Psoas muscle (tissue), 8 donors: ENCODE results near the gene GNAQ. TPM values are rescaled to one million over a fixed set of nuclear protein-coding genes. Genes with fewer than 3 reads are reported as not detected.
"Not testable (repeated sequence)": the region's sequence is repeated elsewhere in the genome, so short reads cannot be mapped to it uniquely, and the experiment has no call there.

Source experiments
- ATAC-seq, 4 donors: fragments of 200-7000 bp; cut with Tn5 transposase; one replicate each; pipeline ENCODE4 v1.9.1; 2020; ENCODE audit warnings: moderate library complexity in 3 of 4, mild to moderate bottlenecking in 2 of 4
- DNase-seq, 2 donors: peaks; one replicate each; pipeline ENCODE4 v3.0.0-alpha.2; 2020
- H3K27ac ChIP-seq: fragments of 200-600 bp; one replicate; pipeline ENCODE4 v1.8.0; 2022
- H3K27me3 ChIP-seq, 3 donors: fragments of 200-600 bp in 1 of 3; one replicate each; pipeline versions ENCODE4 v1.6.1 to v1.8.0; 2013 to 2022; ENCODE audit warnings: low read length in 2 of 3, mild to moderate bottlenecking in 2 of 3, moderate library complexity in 1 of 3; ENCODE audit not compliant: insufficient read depth in 3 of 3
- H3K36me3 ChIP-seq, 2 donors: fragments of 200-600 bp in 1 of 2; one replicate each; pipeline versions ENCODE4 v1.6.1 to v1.8.0; 2013 to 2022; ENCODE audit warnings: low read depth in 1 of 2, mild to moderate bottlenecking in 1 of 2, moderate library complexity in 1 of 2; ENCODE audit not compliant: insufficient read depth in 1 of 2
- H3K4me1 ChIP-seq: fragments of 200-600 bp; one replicate; pipeline ENCODE4 v1.8.0; 2022
- H3K4me3 ChIP-seq: fragments of 200-600 bp; one replicate; pipeline ENCODE4 v1.8.0; 2022; ENCODE audit warnings: mild to moderate bottlenecking
- H3K9me3 ChIP-seq: fragments of 200-600 bp; one replicate; pipeline ENCODE4 v1.8.0; 2022
- CTCF ChIP-seq: fragments of 200-600 bp; IDR thresholded peaks from one replicate; pipeline ENCODE4 v1.8.0; 2022; ENCODE audit warnings: antibody characterized with exemption
- WGBS, 3 donors: extraction: QIAGEN DNeasy Blood & Tissue Kit; methylation state at CpG; one replicate each; pipeline versions ENCODE4 v1.1.6 to v1.1.7; 2013; 5-methylcytosine and 5-hydroxymethylcytosine counted together
- intact Hi-C, 2 donors: fragments of 100-400 bp; cut with DNase I; formaldehyde crosslinking; loops; one replicate each; pipeline versions ENCODE4 v1.11.0 to v1.14.2; 2022
- polyA plus RNA-seq, 3 donors: library from polyadenylated mRNA; stranded (reverse); fragments of 200-250 nt; gene quantifications; one replicate each; pipeline ENCODE4 v1.2.3, GENCODE V29; 2013
- total RNA-seq, 4 donors: library from RNA; stranded (reverse); fragmentation: NEBNext Ultra II Directional in 2 of 4; extraction: Animal tissue kit (Norgen Biotek cat#: 25700) in 2 of 4; gene quantifications; one replicate each; pipeline versions ENCODE4 v1.2.1 to v1.2.4, GENCODE V29; 2021 to 2023
- donor health status: healthy with polysubstance abuse.
- donor health status: DM: no; HTN: no; CAD: no; lungs with moderate emphysema.
- donor health status: Bipolar disorder and iron deficiency.
- donor health status: healthy.
- donor health status: DM: yes; HTN: yes; CAD: no.
- donor health status: DM: no; HTN: no; CAD: no.
- donor health status: DM: no; HTN: no; CAD: no.
- donor health status: DM: yes; HTN: yes; CAD: no.

Gene GNAQ
- total and polyA plus RNA-seq, 7 donors, result 8.3 to 26.6 (median 23.8) TPM

- no peaks in the 10 kb centered on the region for H3K4me1 ChIP-seq
- H3K27me3 ChIP-seq, result no peaks in the 10 kb centered on the region
- intact Hi-C loops, result no loop called here
- no peak overlapping the region for H3K27ac ChIP-seq
- 67 to 68% (median 67%) methylated on average over 2 of the region's 2 CpGs for WGBS, 3 donors
- H3K36me3 ChIP-seq, result no peaks in the 10 kb centered on the region
- no peak overlapping the region for H3K4me3 ChIP-seq
- no peak for TF ChIP-seq CTCF
- H3K9me3 ChIP-seq, result no peaks in the 10 kb centered on the region
- no peak for DNase-seq
- no peak for ATAC-seq
These were observed 38.9 kb upstream of the GNAQ start for GRCh38 chr9:78070521-78070920.

GRCh38 chr9:78064075-78064474 lies 32.5 kb upstream of the GNAQ start:
- intact Hi-C loops, result no loop called here
- Histone ChIP-seq H3K4me3 (no peak overlapping the region), H3K27ac (no peak overlapping the region), H3K9me3 (no peaks in the 10 kb centered on the region), H3K4me1 (no peaks in the 10 kb centered on the region), H3K36me3 (no peaks in the 10 kb centered on the region), H3K27me3 (no peaks in the 10 kb centered on the region)
- TF ChIP-seq CTCF, result no peak
- no peak for ATAC-seq
- WGBS, 3 donors, result 10 to 19% (median 17%) methylated on average over 3 of the region's 3 CpGs
- DNase-seq, result no peak

- DNase-seq (no peak), ATAC-seq (no peak)
- H3K9me3 ChIP-seq, result no peaks in the 10 kb centered on the region
- 92 to 96% (median 96%) methylated on average over 3 of the region's 3 CpGs for WGBS, 3 donors
- intact Hi-C loops, result no loop called here
- no peaks in the 10 kb centered on the region for H3K36me3 ChIP-seq
- no peak overlapping the region for H3K27ac ChIP-seq
- H3K4me1 ChIP-seq, result no peaks in the 10 kb centered on the region
- TF ChIP-seq CTCF, result no peak
- no peak overlapping the region for H3K4me3 ChIP-seq
- no peaks in the 10 kb centered on the region for H3K27me3 ChIP-seq
These were observed 31.1 kb upstream of the GNAQ start for GRCh38 chr9:78062710-78063109.

- H3K9me3 ChIP-seq, DNase-seq, H3K4me1 ChIP-seq, H3K27me3 ChIP-seq, H3K36me3 ChIP-seq, ATAC-seq, H3K4me3 ChIP-seq, H3K27ac ChIP-seq, intact Hi-C loops: not testable (repeated sequence)
- WGBS, 3 donors, result 69 to 75% (median 72%) methylated on average over 7 of the region's 7 CpGs
These were observed 22.6 kb upstream of the GNAQ start for GRCh38 chr9:78054218-78054617.

GRCh38 chr9:78053627-78054026 lies 22.0 kb upstream of the GNAQ start:
- 95 to 98% (median 95%) methylated on average over 3 of the region's 3 CpGs for WGBS, 3 donors

More at GRCh38 chr9:78053627-78054026, 22.0 kb upstream of the GNAQ start:
- DNase-seq, result no peak
- no peak overlapping the region for H3K27ac ChIP-seq
- no peaks in the 10 kb centered on the region for H3K36me3 ChIP-seq
- no peak for ATAC-seq
- H3K4me3 ChIP-seq, result no peak overlapping the region
- intact Hi-C loops, result no loop called here
- no peaks in the 10 kb centered on the region for H3K27me3 ChIP-seq
- no peak for TF ChIP-seq CTCF
- H3K9me3 ChIP-seq, result no peaks in the 10 kb centered on the region
- H3K4me1 ChIP-seq, result no peaks in the 10 kb centered on the region
